Islet of Langerhans (tissue), 1 donor: Measurements from ENCODE around the gene SIK2.

ENCODE experiments used
- FAIRE-seq: peaks from one replicate; lab custom pipeline; 2011; peaks lifted over from hg19 to GRCh38; lab: Jason Lieb, UNC

SIK2 gene

GRCh38 chr11:111582163-111582562 is 20.1 kb upstream of the SIK2 start:
- FAIRE-seq = no peak

GRCh38 chr11:111582881-111583280 is 19.4 kb upstream of the SIK2 start:
- no peak for FAIRE-seq

GRCh38 chr11:111585371-111585770 is 16.9 kb upstream of the SIK2 start:
- FAIRE-seq = no peak

GRCh38 chr11:111586388-111586831 is 15.8 kb upstream of the SIK2 start:
- FAIRE-seq = peak; percentile 30

- FAIRE-seq = no peak
Measured at GRCh38 chr11:111589114-111589513, 13.1 kb upstream of the SIK2 start.

GRCh38 chr11:111589886-111590499 is 12.3 kb upstream of the SIK2 start:
- FAIRE-seq = no peak

- no peak for FAIRE-seq
Measured at GRCh38 chr11:111591187-111591960, 10.9 kb upstream of the SIK2 start.

GRCh38 chr11:111592491-111592890 is 9.8 kb upstream of the SIK2 start:
- FAIRE-seq = no peak

GRCh38 chr11:111596319-111596718 is 5.9 kb upstream of the SIK2 start:
- FAIRE-seq = no peak

GRCh38 chr11:111598148-111598547 is 4.1 kb upstream of the SIK2 start:
- FAIRE-seq = no peak

- FAIRE-seq = no peak
Measured at GRCh38 chr11:111598559-111598958, 3.7 kb upstream of the SIK2 start.

GRCh38 chr11:111601636-111601978 is 642 bp upstream of the SIK2 start:
- no peak for FAIRE-seq

- no peak for FAIRE-seq
Measured at GRCh38 chr11:111602865-111603610, 789 bp downstream of the SIK2 start.

- peak; percentile 60 for FAIRE-seq
Measured at GRCh38 chr11:111603611-111604130, 1.4 kb downstream of the SIK2 start.

GRCh38 chr11:111604392-111605009 is 2.3 kb downstream of the SIK2 start:
- FAIRE-seq = peak; percentile 100

GRCh38 chr11:111605681-111606080 is 3.4 kb downstream of the SIK2 start:
- peak; percentile 61 for FAIRE-seq

- FAIRE-seq = peak; percentile 33
Measured at GRCh38 chr11:111606986-111607385, 4.7 kb downstream of the SIK2 start.

GRCh38 chr11:111607751-111608150 is 5.5 kb downstream of the SIK2 start:
- no peak for FAIRE-seq

GRCh38 chr11:111612224-111612623 is 10.0 kb downstream of the SIK2 start:
- FAIRE-seq = no peak

GRCh38 chr11:111617286-111617685 is 15.0 kb downstream of the SIK2 start:
- no peak for FAIRE-seq

GRCh38 chr11:111620518-111620917 is 18.3 kb downstream of the SIK2 start:
- FAIRE-seq = peak; percentile 41

GRCh38 chr11:111623527-111624030 is 21.3 kb downstream of the SIK2 start:
- FAIRE-seq = no peak
